ENCODE data around the gene INS. TPM values are rescaled to one million over a fixed set of nuclear protein-coding genes. Genes with fewer than 3 reads are reported as not detected.

INS gene
- total RNA-seq, 6 donors from 2014 or later, result 0.67 TPM; not detected in 5

DNA sequence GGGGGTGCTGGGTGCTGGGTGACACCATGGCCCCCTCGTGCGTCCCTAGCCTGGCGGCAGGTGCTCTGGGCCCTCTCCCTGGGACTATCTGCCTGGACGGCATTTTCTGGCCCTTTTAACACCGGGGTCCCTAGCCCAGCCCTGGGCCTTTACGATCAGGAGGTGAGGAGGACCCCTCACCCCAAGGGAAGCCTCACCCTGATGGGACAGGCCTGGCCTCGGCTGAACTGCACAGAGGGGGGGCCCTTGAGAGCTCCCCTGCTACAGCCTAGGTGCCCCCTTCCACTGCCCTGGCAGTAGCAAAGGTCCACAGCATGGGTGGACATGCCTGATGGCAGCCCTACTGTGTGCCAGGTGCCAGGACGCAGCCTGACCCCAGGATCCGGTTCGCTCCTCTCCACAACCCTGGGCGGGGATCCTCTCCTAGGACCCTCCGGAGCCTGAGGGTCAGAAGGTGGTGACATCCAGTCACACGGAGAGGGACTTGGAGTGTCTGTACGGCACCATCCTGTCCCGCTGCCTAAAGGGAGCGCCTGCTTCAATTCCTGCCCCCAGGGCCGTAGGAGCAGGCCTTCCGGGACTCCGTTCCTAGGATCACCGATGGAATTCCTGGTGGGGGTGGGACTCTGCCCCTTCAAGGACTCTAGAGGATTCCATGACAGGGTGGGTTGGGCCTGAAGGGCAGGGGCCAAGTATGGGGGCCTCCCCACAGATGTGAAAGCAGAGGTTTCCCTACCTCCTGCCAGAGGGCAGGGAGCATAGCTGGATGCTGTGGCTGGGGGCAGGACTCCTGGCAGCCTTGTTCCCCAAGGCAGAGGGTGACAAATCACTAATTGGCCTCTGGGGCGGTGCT, 43.6 kb upstream of the INS start:
- TF ChIP-seq POLR2A (IDR thresholded peaks at IDR 0.05) (no peak), EP300 (IDR thresholded peaks at IDR 0.05) (no peak), POLR2AphosphoS5 (IDR thresholded peaks at IDR 0.05) (no peak)
- TF ChIP-seq, protein P1, sequence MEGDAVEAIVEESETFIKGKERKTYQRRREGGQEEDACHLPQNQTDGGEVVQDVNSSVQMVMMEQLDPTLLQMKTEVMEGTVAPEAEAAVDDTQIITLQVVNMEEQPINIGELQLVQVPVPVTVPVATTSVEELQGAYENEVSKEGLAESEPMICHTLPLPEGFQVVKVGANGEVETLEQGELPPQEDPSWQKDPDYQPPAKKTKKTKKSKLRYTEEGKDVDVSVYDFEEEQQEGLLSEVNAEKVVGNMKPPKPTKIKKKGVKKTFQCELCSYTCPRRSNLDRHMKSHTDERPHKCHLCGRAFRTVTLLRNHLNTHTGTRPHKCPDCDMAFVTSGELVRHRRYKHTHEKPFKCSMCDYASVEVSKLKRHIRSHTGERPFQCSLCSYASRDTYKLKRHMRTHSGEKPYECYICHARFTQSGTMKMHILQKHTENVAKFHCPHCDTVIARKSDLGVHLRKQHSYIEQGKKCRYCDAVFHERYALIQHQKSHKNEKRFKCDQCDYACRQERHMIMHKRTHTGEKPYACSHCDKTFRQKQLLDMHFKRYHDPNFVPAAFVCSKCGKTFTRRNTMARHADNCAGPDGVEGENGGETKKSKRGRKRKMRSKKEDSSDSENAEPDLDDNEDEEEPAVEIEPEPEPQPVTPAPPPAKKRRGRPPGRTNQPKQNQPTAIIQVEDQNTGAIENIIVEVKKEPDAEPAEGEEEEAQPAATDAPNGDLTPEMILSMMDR (IDR thresholded peaks at IDR 0.05), result no peak
- peaks cover 0 to 6% (median 0%) of the 10 kb centered on the region in 4 donors for H3K4me1 ChIP-seq
- H3K27ac ChIP-seq, result no peak overlapping the region
- no peak overlapping the region for H3K4me3 ChIP-seq
- 96% methylated on average over 4 to 21 of the region's 21 CpGs for WGBS, 2 donors
- H3K27me3 ChIP-seq, result no peaks in the 10 kb centered on the region
- DNase-seq, result peak; percentile 17 to 58
- H3K9me3 ChIP-seq, result no peaks in the 10 kb centered on the region
- ATAC-seq (ENCODE audit: low FRiP score in 2 of 2), result no peak
- H3K36me3 ChIP-seq, result no peaks in the 10 kb centered on the region

DNA sequence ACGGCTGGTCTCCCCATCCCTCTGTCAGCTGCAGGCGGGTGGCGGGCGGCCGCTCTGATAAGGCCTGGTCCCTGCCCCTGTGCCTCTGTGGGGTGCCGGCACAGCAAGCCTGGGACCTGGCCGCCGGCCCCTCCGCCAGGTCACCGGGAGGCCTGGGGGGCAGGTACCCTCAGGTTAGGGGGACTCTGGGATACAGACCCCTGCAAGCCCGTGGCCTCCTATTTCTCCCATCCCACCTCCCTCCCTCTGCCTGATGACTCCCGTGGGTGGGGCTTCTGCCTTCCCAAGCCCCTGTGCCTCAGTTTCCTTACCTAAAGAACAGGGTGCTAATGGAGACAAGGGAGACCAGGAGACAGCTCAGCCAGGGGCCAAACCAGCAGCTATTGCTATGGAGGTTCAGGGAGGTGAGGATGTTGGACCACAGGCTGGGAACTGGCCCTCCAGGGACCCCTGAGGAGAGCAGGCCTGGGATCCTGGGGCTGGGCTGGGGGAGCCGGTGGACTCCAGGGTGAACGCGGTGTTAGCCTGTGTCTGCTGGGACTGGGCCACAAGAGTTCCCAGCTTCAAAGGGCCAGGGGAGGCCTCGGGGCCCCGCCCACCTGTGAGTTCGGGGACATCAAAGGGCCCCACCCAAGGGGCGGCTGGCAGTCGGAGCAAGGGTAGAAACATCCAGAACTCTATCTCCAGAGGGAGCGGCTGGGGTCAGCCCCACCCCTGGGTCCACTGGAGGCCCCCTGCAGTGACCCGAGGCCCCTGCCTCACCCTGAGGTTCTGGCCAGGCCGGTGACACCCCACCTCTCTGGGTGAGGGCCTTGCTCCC, 42.6 kb upstream of the INS start:
- H3K27ac ChIP-seq, result no peak overlapping the region
- peaks cover 0 to 6% (median 0%) of the 10 kb centered on the region in 4 donors for H3K4me1 ChIP-seq
- peak in 1 of 2 donors; percentile 79 for DNase-seq
- no peaks in the 10 kb centered on the region for H3K27me3 ChIP-seq
- WGBS, 2 donors, result 84 to 87% methylated on average over 6 to 19 of the region's 23 CpGs
- ATAC-seq (ENCODE audit: low FRiP score in 2 of 2), result no peak
- TF ChIP-seq POLR2A (IDR thresholded peaks at IDR 0.05) (no peak), EP300 (IDR thresholded peaks at IDR 0.05) (no peak), POLR2AphosphoS5 (IDR thresholded peaks at IDR 0.05) (no peak)
- TF ChIP-seq, protein P1 (IDR thresholded peaks at IDR 0.05), result no peak
- no peak overlapping the region for H3K4me3 ChIP-seq
- no peaks in the 10 kb centered on the region for H3K36me3 ChIP-seq
- H3K9me3 ChIP-seq, result no peaks in the 10 kb centered on the region

DNA sequence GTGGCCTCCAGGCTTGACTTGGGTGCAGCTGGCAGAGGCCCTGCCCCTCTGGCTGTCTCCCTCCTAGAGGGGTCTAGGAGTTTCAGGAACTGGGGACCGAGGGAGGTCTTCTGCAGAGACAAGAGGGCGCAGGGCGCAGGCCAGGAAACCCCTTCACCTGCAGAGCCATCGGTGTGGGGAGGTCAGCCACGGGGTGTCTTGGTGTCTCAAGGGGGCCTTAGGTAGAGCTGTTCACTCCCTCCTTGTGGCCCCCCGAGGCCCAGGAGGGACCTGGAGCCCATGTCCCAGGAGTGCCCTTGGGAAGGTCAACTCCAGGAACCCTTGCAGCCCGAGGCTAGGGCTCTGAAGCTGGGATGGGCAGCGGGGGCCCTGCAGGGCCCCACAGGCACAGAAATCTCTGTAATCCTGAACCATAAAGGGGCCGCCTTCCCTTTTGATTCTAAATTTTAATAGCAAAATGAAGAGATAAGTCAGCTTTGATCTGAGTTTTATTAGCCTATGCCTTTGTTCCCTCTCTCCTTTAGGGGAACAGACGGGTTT, 42.0 kb upstream of the INS start:
- no peaks in the 10 kb centered on the region for H3K36me3 ChIP-seq
- 80 to 81% methylated on average over 10 of the region's 10 CpGs for WGBS, 2 donors
- peak overlapping the region in 3 of 4 donors; percentile 17 to 33 (median 30) for H3K27ac ChIP-seq
- no peak overlapping the region for H3K4me3 ChIP-seq
- no peaks in the 10 kb centered on the region for H3K27me3 ChIP-seq
- no peaks in the 10 kb centered on the region for H3K9me3 ChIP-seq
- H3K4me1 ChIP-seq, result peaks cover 0 to 6% (median 0%) of the 10 kb centered on the region in 4 donors
- no peak for DNase-seq
- TF ChIP-seq EP300 (IDR thresholded peaks at IDR 0.05), result no peak
- TF ChIP-seq, protein P1 (IDR thresholded peaks at IDR 0.05), result no peak
- no peak for TF ChIP-seq POLR2AphosphoS5 (IDR thresholded peaks at IDR 0.05)
- TF ChIP-seq POLR2A (IDR thresholded peaks at IDR 0.05), result no peak
- ATAC-seq (ENCODE audit: low FRiP score in 2 of 2), result no peak

- ATAC-seq (ENCODE audit: low FRiP score in 2 of 2), result peak; percentile 16 to 71
- H3K27ac ChIP-seq, result peak overlapping the region in 3 of 4 donors; percentile 17 to 33 (median 30)
- WGBS, 2 donors, result 43 to 75% methylated on average over 5 to 27 of the region's 29 CpGs
These were observed 41.3 kb upstream of the INS start for GRCh38 chr11:2202071-2202899.

More at GRCh38 chr11:2202071-2202899, 41.3 kb upstream of the INS start:
- TF ChIP-seq EP300 (IDR thresholded peaks at IDR 0.05) (no peak), POLR2A (IDR thresholded peaks at IDR 0.05) (no peak), POLR2AphosphoS5 (IDR thresholded peaks at IDR 0.05) (no peak)
- TF ChIP-seq, protein P1 (IDR thresholded peaks at IDR 0.05), result no peak
- Histone ChIP-seq H3K4me1 (peaks cover 0 to 12% (median 0%) of the 10 kb centered on the region in 4 donors), H3K27me3 (no peaks in the 10 kb centered on the region), H3K9me3 (no peaks in the 10 kb centered on the region), H3K36me3 (no peaks in the 10 kb centered on the region), H3K4me3 (no peak overlapping the region)
- DNase-seq, result peak; percentile 81 to 89

Data from upper lobe of left lung (tissue), 6 donors.